Measurements from ENCODE around the gene TGIF2. TPM values are rescaled to one million over a fixed set of nuclear protein-coding genes. Genes with fewer than 3 reads are reported as not detected.

The TGIF2 gene
- total RNA-seq, 1 donor from 2014 or later = 5.8 TPM

DNA sequence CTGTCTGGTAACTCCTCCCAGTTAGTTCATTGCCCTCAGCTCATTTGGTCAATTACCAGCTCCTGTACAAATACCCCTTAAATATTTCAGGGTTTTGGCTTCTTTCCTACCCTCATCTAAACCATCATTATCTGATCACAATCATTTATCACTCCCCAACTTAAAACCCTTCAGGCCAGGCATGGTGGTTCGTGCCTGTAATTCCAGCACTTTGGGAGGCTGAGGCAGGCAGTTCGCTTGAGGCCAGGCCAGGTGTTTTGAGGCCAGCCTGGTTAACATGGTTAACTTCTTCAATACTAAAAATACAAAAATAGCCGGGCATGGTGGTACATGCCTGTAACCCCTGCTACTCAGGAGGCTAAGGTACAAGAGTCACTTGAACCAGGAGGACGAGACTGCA lies 9.4 kb downstream of the TGIF2 start:
- H3K27me3 ChIP-seq (ENCODE audit: low read depth) = no peaks in the 10 kb centered on the region
- peaks cover 41% of the 10 kb centered on the region for H3K36me3 ChIP-seq
- H3K27ac ChIP-seq (replicated peaks) = no peak overlapping the region
- H3K9me3 ChIP-seq (replicated peaks) = no peaks in the 10 kb centered on the region
- intact Hi-C loops (cut with micrococcal nuclease) = no loop called here
- TF ChIP-seq CTCF (IDR thresholded peaks at IDR 0.05; ENCODE audit: borderline replicate concordance) = no peak
- H3K4me1 ChIP-seq = peaks cover 6% of the 10 kb centered on the region
- H3K4me3 ChIP-seq = no peak overlapping the region
- no peak for DNase-seq

DNA sequence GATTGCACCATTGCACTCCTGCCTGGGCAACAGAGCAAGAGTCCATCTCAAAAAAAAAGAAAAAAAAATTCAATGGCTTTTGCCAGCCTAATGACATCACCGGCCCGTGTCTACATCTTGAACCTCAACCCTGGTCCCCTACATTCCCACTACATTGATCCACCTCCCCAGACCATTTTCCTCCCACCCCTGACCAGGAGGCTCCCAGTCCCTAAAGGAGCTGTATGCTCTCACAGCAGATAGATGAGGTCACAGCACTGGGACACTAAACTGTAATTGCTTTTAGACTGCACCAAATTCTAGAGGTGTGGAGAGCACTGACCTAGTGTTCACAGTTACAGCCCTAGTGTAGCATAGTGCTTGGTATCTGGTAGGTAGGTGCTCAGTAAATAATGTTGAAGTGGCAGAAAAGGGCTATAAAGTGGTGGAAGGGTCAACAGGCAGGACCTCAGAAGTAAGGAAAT lies 10.7 kb downstream of the TGIF2 start:
- Histone ChIP-seq H3K4me1 (peaks cover 6% of the 10 kb centered on the region), H3K27ac (replicated peaks) (no peak overlapping the region), H3K27me3 (ENCODE audit: low read depth) (no peaks in the 10 kb centered on the region), H3K9me3 (replicated peaks) (no peaks in the 10 kb centered on the region), H3K36me3 (peaks cover 37% of the 10 kb centered on the region), H3K4me3 (no peak overlapping the region)
- no peak for DNase-seq
- intact Hi-C loops (cut with micrococcal nuclease) = no loop called here
- no peak for TF ChIP-seq CTCF (IDR thresholded peaks at IDR 0.05; ENCODE audit: borderline replicate concordance)

GRCh38 chr20:36585410-36586125 lies 12.2 kb downstream of the TGIF2 start:
- no peak for TF ChIP-seq CTCF (IDR thresholded peaks at IDR 0.05; ENCODE audit: borderline replicate concordance)
- Histone ChIP-seq H3K4me3 (no peak overlapping the region), H3K9me3 (replicated peaks) (no peaks in the 10 kb centered on the region), H3K27ac (replicated peaks) (no peak overlapping the region), H3K27me3 (ENCODE audit: low read depth) (no peaks in the 10 kb centered on the region), H3K4me1 (peaks cover 6% of the 10 kb centered on the region), H3K36me3 (peaks cover 27% of the 10 kb centered on the region)
- intact Hi-C loops (cut with micrococcal nuclease) = no loop called here
- no peak for DNase-seq

DNA sequence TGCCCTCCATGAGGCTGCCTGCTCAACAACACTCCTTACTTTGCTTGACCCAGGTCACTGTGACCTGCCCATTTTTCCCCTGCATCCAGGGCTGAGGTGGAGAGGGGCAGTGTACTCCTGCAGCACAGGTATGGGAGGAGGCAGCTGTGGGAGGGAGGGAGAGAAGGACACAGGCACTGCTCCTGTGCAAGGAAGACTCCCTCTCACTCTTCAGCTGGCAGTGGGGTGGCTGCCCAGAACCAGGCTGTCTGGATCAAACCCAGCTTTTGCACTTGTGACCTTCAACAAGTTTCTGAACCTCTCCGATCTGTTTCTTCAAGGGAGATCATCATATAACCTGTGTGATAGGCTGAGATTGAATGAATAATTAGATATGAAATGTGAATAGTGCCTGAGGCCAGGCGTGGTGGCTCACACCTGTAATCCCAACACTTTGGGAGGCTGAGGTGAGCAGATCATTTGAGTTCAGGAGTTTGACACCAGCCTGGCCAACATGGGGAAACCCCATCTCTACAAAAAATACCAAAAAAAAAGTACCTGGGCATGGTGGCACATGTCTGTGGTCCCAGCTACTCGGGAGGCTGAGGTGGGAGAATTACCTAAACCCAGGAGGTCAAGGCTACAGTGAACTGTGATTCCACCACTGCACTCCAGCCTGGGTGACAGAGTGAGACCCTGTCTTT lies 14.1 kb downstream of the TGIF2 start:
- no peak for DNase-seq
- H3K36me3 ChIP-seq = peaks cover 23% of the 10 kb centered on the region
- TF ChIP-seq CTCF (IDR thresholded peaks at IDR 0.05; ENCODE audit: borderline replicate concordance) = no peak
- no peaks in the 10 kb centered on the region for H3K27me3 ChIP-seq (ENCODE audit: low read depth)
- intact Hi-C loops (cut with micrococcal nuclease) = no loop called here
- H3K4me1 ChIP-seq = peaks cover 6% of the 10 kb centered on the region
- H3K9me3 ChIP-seq (replicated peaks) = no peaks in the 10 kb centered on the region
- no peak overlapping the region for H3K4me3 ChIP-seq
- H3K27ac ChIP-seq (replicated peaks) = no peak overlapping the region

DNA sequence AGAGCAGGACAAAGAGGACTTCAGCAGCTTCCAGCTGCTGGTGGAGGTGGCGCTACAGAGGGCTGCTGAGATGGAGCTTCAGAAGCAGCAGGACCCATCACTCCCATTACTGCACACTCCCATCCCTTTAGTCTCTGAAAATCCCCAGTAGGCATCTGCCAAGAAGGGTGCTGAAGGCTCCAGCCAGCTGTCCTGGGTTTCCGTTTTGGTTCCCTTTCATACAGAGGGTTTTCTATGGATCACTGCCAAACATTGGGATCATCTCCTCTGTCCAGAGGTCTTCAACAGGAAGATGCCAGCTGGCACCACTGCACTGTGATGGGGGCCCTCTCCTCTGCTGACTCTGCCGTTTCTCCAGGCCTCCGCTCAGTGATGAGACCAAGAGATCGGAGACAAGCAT lies 17.9 kb downstream of the TGIF2 start:
- no peak for DNase-seq
- Histone ChIP-seq H3K27ac (replicated peaks) (no peak overlapping the region), H3K9me3 (replicated peaks) (no peaks in the 10 kb centered on the region), H3K36me3 (peaks cover 19% of the 10 kb centered on the region), H3K4me1 (peaks cover 6% of the 10 kb centered on the region), H3K4me3 (no peak overlapping the region), H3K27me3 (ENCODE audit: low read depth) (no peaks in the 10 kb centered on the region)
- intact Hi-C loops (cut with micrococcal nuclease) = no loop called here
- no peak for TF ChIP-seq CTCF (IDR thresholded peaks at IDR 0.05; ENCODE audit: borderline replicate concordance)
